ENCODE data around the gene KLHDC3. TPM values are rescaled to one million over a fixed set of nuclear protein-coding genes. Genes with fewer than 3 reads are reported as not detected.

Gene KLHDC3
- total RNA-seq, 4 donors from 2014 or later: 39.1 to 77.3 (median 64.0) TPM

DNA sequence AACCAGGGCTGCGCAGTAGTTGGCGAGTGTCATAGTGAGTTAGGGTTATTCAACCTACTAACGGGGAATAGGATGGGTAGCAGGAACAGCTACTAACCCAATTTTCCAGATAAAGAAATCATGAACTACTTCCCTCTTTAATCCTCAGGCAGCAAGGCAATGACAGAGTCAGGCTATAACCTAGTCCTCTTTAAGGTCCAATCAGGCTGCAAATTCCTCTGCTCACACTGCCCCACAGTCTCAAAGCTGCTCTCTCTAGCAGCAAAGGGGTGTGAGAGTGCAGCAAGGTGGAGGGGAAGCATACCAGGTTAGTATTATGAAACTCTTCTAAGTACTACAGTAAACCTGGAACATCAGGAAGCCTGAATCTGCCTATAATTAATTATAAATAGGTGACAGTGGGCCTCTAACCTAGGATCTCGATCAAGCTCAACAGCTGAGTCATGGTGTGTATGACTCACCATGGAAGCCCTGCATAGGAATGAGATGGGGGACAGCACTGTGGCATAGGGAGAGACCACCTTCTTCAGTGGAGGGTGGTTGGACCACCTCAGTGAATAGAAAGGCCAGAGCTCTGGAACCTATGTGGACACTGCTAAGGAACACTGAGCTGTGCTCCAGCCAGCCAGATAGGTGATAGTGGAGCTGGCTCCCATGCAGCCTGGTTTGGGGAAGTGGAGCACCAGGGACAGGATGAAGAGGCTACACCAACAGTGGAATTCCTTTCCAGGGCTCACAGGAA, 43.0 kb upstream of the KLHDC3 start:
- TF ChIP-seq CTCF (IDR thresholded peaks at IDR 0.05; ENCODE audit: low read depth): no peak

- no peak for TF ChIP-seq CTCF (IDR thresholded peaks at IDR 0.05; ENCODE audit: low read depth)
These were observed 42.2 kb upstream of the KLHDC3 start for GRCh38 chr6:42971746-42972327.

DNA sequence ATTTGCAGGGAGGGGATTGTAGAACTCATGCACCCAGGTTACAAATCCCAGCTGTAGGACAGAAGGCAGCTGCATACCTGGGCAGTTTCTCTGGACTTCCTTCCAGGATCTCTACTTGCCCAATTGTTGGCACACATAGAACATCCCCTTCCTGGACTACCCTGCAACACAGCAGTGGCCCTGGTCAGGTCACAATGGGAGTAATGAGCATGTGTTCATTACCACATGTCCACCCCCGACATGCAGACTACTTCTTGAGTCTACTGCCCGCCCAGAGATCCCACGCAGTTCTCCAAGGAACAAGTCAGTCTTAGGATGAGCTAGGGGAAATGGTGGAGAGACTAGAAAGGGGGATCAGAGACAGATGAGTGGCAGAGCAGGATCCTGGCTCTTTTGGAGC, 40.1 kb upstream of the KLHDC3 start:
- no peak for TF ChIP-seq CTCF (IDR thresholded peaks at IDR 0.05; ENCODE audit: low read depth)

GRCh38 chr6:42974919-42975505, 39.0 kb upstream of the KLHDC3 start:
- TF ChIP-seq CTCF (IDR thresholded peaks at IDR 0.05; ENCODE audit: low read depth): no peak

GRCh38 chr6:42978487-42978838, 35.6 kb upstream of the KLHDC3 start:
- TF ChIP-seq CTCF (IDR thresholded peaks at IDR 0.05; ENCODE audit: low read depth): no peak

DNA sequence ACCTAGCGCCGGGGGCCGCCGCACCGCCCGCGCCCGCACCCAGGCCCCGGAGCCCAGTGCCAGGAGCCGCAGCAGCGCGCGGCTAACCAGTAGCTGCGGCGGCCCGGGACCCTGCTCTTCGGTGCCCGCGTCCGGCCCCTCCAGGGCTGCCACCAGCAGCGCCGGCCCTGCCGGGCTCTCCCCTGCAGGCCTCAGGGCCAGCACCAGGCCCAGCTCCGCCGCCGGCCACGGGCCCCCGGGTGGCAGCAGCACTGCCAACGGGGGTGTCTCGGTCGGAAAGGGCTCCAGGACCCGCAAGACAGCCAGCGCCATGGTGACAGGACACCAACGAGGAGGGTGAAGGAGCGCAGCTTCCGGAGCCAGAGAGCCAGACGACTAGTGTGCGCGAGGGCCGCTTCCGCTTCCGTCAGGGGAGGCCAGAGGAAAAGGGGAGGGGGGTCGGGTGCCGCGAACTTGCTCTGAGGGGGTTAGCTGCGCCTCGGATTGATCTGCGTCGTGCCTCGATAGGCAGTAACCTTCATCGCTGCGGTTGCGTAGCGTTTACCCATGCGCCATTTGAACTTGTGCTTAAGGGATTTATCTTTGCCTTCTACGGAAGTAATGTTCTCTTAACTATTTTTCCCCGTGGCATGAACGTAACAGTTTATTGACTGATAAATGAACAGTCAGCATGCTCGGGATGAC, 35.1 kb upstream of the KLHDC3 start, which contains the start of gene PEX6:
TSS of gene PEX6 (minus strand) at position 343 of the 684 bp plus-strand sequence. CDS start at position 312, 31 bp downstream.
- TF ChIP-seq CTCF (IDR thresholded peaks at IDR 0.05; ENCODE audit: low read depth): no peak

All from subcutaneous adipose tissue (tissue), 4 donors.